Amygdala (tissue), 56 donors: ENCODE results near the gene PRDM5.

Experiments used
- DNase-seq, 56 donors: peaks; one replicate each; lab custom pipeline; 2025; lab: John Stamatoyannopoulos, UW

PRDM5 gene

GRCh38 chr4:120826853-120827252 is 95.7 kb downstream of the PRDM5 start:
- DNase-seq, result no peak

- no peak for DNase-seq
Measured at GRCh38 chr4:120826449-120826848, 96.1 kb downstream of the PRDM5 start.

GRCh38 chr4:120824946-120825345 is 97.6 kb downstream of the PRDM5 start:
- DNase-seq, result no peak

- peak in 15 of 56 donors; percentile 8 to 38 (median 19) for DNase-seq
Measured at GRCh38 chr4:120821977-120822376, 100.5 kb downstream of the PRDM5 start.

GRCh38 chr4:120821029-120821428 is 101.5 kb downstream of the PRDM5 start:
- no peak for DNase-seq

GRCh38 chr4:120819805-120820437 is 102.6 kb downstream of the PRDM5 start:
- DNase-seq, result no peak

- no peak for DNase-seq
Measured at GRCh38 chr4:120816296-120816965, 106.1 kb downstream of the PRDM5 start.

- DNase-seq, result no peak
Measured at GRCh38 chr4:120815361-120815760, 107.2 kb downstream of the PRDM5 start.

GRCh38 chr4:120814886-120815285 is 107.6 kb downstream of the PRDM5 start:
- DNase-seq, result no peak

GRCh38 chr4:120812216-120812615 is 110.3 kb downstream of the PRDM5 start:
- DNase-seq, result no peak

GRCh38 chr4:120809518-120809917 is 113.0 kb downstream of the PRDM5 start:
- DNase-seq, result no peak

GRCh38 chr4:120808475-120809141 is 113.9 kb downstream of the PRDM5 start:
- no peak for DNase-seq

- DNase-seq, result peak in 31 of 56 donors; percentile 1 to 53 (median 9)
Measured at GRCh38 chr4:120801137-120801758, 121.3 kb downstream of the PRDM5 start.

- no peak for DNase-seq
Measured at GRCh38 chr4:120798570-120798969, 124.0 kb downstream of the PRDM5 start.

- no peak for DNase-seq
Measured at GRCh38 chr4:120796271-120796670, 126.3 kb downstream of the PRDM5 start.

- DNase-seq, result no peak
Measured at GRCh38 chr4:120785202-120785601, 137.3 kb downstream of the PRDM5 start.

GRCh38 chr4:120777459-120777858 is 145.1 kb downstream of the PRDM5 start:
- DNase-seq, result no peak

- no peak for DNase-seq
Measured at GRCh38 chr4:120775431-120775830, 147.1 kb downstream of the PRDM5 start.

- no peak for DNase-seq
Measured at GRCh38 chr4:120773641-120774040, 148.9 kb downstream of the PRDM5 start.

GRCh38 chr4:120771907-120772306 is 150.6 kb downstream of the PRDM5 start:
- DNase-seq, result no peak

- DNase-seq, result no peak
Measured at GRCh38 chr4:120770897-120771296, 151.6 kb downstream of the PRDM5 start.
